Dedifferentiated amniotic fluid mesenchymal stem cell (primary cell): ENCODE results near the gene ICA1L.
A peak's percentile ranks its signal among the peaks of the same experiment; 100 is the strongest.

Experiments used
- DNase-seq: peaks from one replicate; pipeline ENCODE4 v3.0.0-alpha.2; 2016; ENCODE audit errors: extremely low spot score

ICA1L gene

GRCh38 chr2:202782940-202783558 lies 88.5 kb downstream of the ICA1L start:
- DNase-seq = no peak

- no peak for DNase-seq
Observed at GRCh38 chr2:202780514-202781021, 91.0 kb downstream of the ICA1L start.

GRCh38 chr2:202778217-202778616 lies 93.3 kb downstream of the ICA1L start:
- DNase-seq = no peak

- DNase-seq = no peak
Observed at GRCh38 chr2:202774104-202774503, 97.5 kb downstream of the ICA1L start.

- DNase-seq = no peak
Observed at GRCh38 chr2:202773301-202773973, 98.1 kb downstream of the ICA1L start.

- DNase-seq = peak; percentile 48
Observed at GRCh38 chr2:202771741-202772460, 99.7 kb downstream of the ICA1L start.

GRCh38 chr2:202771336-202771735 lies 100.2 kb downstream of the ICA1L start:
- peak; percentile 76 for DNase-seq

- no peak for DNase-seq
Observed at GRCh38 chr2:202769201-202769600, 102.4 kb downstream of the ICA1L start.

- no peak for DNase-seq
Observed at GRCh38 chr2:202768273-202768672, 103.3 kb downstream of the ICA1L start.

GRCh38 chr2:202765436-202765835 lies 106.1 kb downstream of the ICA1L start:
- DNase-seq = no peak

GRCh38 chr2:202764991-202765390 lies 106.6 kb downstream of the ICA1L start:
- no peak for DNase-seq

- DNase-seq = no peak
Observed at GRCh38 chr2:202763916-202764315, 107.7 kb downstream of the ICA1L start.

- DNase-seq = no peak
Observed at GRCh38 chr2:202762556-202762955, 109.0 kb downstream of the ICA1L start.

GRCh38 chr2:202760848-202761247 lies 110.7 kb downstream of the ICA1L start:
- no peak for DNase-seq

- DNase-seq = no peak
Observed at GRCh38 chr2:202758604-202759003, 113.0 kb downstream of the ICA1L start.

GRCh38 chr2:202758128-202758527 lies 113.4 kb downstream of the ICA1L start:
- no peak for DNase-seq

GRCh38 chr2:202757339-202757738 lies 114.2 kb downstream of the ICA1L start:
- DNase-seq = no peak

GRCh38 chr2:202756598-202756997 lies 115.0 kb downstream of the ICA1L start:
- DNase-seq = no peak

GRCh38 chr2:202754936-202755335 lies 116.6 kb downstream of the ICA1L start:
- no peak for DNase-seq

- no peak for DNase-seq
Observed at GRCh38 chr2:202752071-202752470, 119.5 kb downstream of the ICA1L start.

- no peak for DNase-seq
Observed at GRCh38 chr2:202750763-202751427, 120.7 kb downstream of the ICA1L start.

GRCh38 chr2:202749477-202749876 lies 122.1 kb downstream of the ICA1L start:
- no peak for DNase-seq
